Measurements from ENCODE around the gene FAM83B. TPM values are rescaled to one million over a fixed set of nuclear protein-coding genes. Genes with fewer than 3 reads are reported as not detected.

FAM83B gene
- total and polyA plus RNA-seq, 2 experiments from 2014 or later = not detected

DNA sequence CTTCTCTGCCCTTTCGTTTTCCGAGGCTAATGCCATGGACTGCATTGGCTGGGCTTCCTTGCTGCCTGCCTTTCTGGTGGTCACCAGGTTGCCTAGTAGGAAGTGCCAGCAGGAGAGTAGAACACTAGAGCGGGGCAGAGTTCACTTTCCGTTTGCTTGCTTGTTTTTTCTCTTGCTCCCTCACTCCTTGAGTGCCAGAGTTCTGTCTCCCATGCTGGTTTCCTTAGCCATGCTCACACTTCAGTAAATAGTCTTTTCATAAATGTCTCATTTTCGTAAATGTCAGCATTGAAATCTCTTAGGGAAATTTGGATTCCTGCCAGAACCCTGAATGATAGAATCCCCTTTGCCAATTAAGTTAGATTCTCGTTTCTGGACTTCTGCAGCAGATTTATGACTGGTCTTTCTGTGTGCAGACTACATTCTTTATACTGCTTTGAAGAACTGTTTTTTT lies 63.9 kb downstream of the FAM83B start:
- DNase-seq = peak; percentile 0
- Histone ChIP-seq H3K4me2 (ENCODE audit: unreplicated experiment) (no peak overlapping the region), H3K79me2 (ENCODE audit: insufficient read depth) (no peaks in the 10 kb centered on the region)

DNA sequence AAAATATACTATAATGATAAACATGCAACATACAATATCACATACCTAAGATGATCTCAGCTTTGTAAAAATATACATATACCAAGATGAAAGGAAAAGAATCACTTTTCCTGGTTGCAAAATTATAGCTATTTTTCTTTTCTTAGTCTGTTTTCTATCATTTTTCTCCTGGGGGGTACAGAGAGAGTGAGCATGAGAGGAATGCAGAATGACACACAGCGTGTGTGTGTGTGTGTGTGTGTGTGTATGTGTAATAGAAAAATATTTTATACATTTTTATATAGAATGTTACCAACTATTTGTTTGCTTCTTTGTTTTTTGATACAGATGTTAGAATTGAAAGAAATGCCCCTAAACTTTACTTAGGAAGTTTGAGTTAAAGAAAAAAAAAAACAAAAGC lies 64.3 kb downstream of the FAM83B start:
- H3K4me2 ChIP-seq (ENCODE audit: unreplicated experiment) = no peak overlapping the region
- DNase-seq = no peak

More for the DNA sequence above, 63.9 kb downstream of the FAM83B start:
- Histone ChIP-seq H3K9me3 (ENCODE audit: low read depth) (no peaks in the 10 kb centered on the region), H3K36me3 (ENCODE audit: low read depth) (no peaks in the 10 kb centered on the region), H4K20me1 (ENCODE audit: insufficient read depth) (no peaks in the 10 kb centered on the region), H2AFZ (no peak overlapping the region), H3K9ac (no peak overlapping the region), H3K9me2 (ENCODE audit: insufficient read depth) (no peaks in the 10 kb centered on the region), H3K4me1 (ENCODE audit: insufficient read depth) (no peaks in the 10 kb centered on the region), H3K4me3 (no peak overlapping the region), H3F3A (ENCODE audit: insufficient read depth) (no peaks in the 10 kb centered on the region), H3K27ac (no peak overlapping the region), H3K27me3 (replicated peaks; ENCODE audit: insufficient read depth) (no peaks in the 10 kb centered on the region)
- 25 to 26% methylated on average over 6 of the region's 6 CpGs for WGBS, 2 experiments (ENCODE audit: low coverage in 1 of 2, low lambda C conversion rate in 2 of 2, missing lambda C conversion rate in 2 of 2)
- no peak for TF ChIP-seq EZH2 (IDR thresholded peaks at IDR 0.05; ENCODE audit: insufficient read depth, poor library complexity, severe bottlenecking)
- no peak for TF ChIP-seq EZH2phosphoT487 (IDR thresholded peaks at IDR 0.05; ENCODE audit: insufficient read depth, low read depth)
- in situ Hi-C loops (cut with MboI) = no loop called here

DNA sequence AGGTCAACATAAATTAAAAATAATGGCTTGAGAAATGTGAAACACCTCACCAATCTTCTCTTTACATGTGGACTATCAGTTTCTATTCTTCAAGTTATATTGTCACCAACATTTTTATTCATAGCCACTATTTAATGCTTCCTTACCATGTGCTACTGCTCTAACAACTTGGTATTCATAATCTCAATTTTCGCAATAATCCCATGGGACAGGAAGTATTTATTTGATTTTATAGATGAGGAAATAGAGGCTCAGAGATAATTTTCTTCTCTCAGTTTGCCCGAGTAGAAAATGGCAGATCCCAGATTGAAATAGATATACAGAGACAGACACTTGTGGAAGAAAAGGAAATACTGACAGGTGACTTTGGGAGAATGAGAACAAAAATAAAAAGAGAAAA lies 66.6 kb downstream of the FAM83B start:
- DNase-seq = no peak
- Histone ChIP-seq H4K20me1 (ENCODE audit: insufficient read depth) (no peaks in the 10 kb centered on the region), H3K9me2 (ENCODE audit: insufficient read depth) (no peaks in the 10 kb centered on the region), H3K79me2 (ENCODE audit: insufficient read depth) (no peaks in the 10 kb centered on the region), H3K27ac (no peak overlapping the region), H3K9ac (no peak overlapping the region), H3F3A (ENCODE audit: insufficient read depth) (no peaks in the 10 kb centered on the region), H2AFZ (no peak overlapping the region), H3K4me3 (no peak overlapping the region), H3K4me1 (ENCODE audit: insufficient read depth) (no peaks in the 10 kb centered on the region), H3K9me3 (ENCODE audit: low read depth) (no peaks in the 10 kb centered on the region), H3K27me3 (replicated peaks; ENCODE audit: insufficient read depth) (no peaks in the 10 kb centered on the region), H3K36me3 (ENCODE audit: low read depth) (no peaks in the 10 kb centered on the region), H3K4me2 (ENCODE audit: unreplicated experiment) (no peak overlapping the region)
- TF ChIP-seq EZH2phosphoT487 (IDR thresholded peaks at IDR 0.05; ENCODE audit: insufficient read depth, low read depth) (no peak), EZH2 (IDR thresholded peaks at IDR 0.05; ENCODE audit: insufficient read depth, poor library complexity, severe bottlenecking) (no peak)
- WGBS, 2 experiments (ENCODE audit: low coverage in 1 of 2, low lambda C conversion rate in 2 of 2, missing lambda C conversion rate in 2 of 2) = 30 to 39% methylated on average over 2 of the region's 2 CpGs
- in situ Hi-C loops (cut with MboI) = no loop called here

More for the DNA sequence above, 64.3 kb downstream of the FAM83B start:
- H3K27me3 ChIP-seq (replicated peaks; ENCODE audit: insufficient read depth) = no peaks in the 10 kb centered on the region
- H3K79me2 ChIP-seq (ENCODE audit: insufficient read depth) = no peaks in the 10 kb centered on the region
- TF ChIP-seq EZH2 (IDR thresholded peaks at IDR 0.05; ENCODE audit: insufficient read depth, poor library complexity, severe bottlenecking) (no peak), EZH2phosphoT487 (IDR thresholded peaks at IDR 0.05; ENCODE audit: insufficient read depth, low read depth) (no peak)
- no peak overlapping the region for H3K4me3 ChIP-seq
- H4K20me1 ChIP-seq (ENCODE audit: insufficient read depth) = no peaks in the 10 kb centered on the region
- no peak overlapping the region for H3K9ac ChIP-seq
- in situ Hi-C loops (cut with MboI) = no loop called here
- H3K9me2 ChIP-seq (ENCODE audit: insufficient read depth) = no peaks in the 10 kb centered on the region
- H3K36me3 ChIP-seq (ENCODE audit: low read depth) = no peaks in the 10 kb centered on the region
- WGBS, 2 experiments (ENCODE audit: low coverage in 1 of 2, low lambda C conversion rate in 2 of 2, missing lambda C conversion rate in 2 of 2) = 3 to 7% methylated on average over 1 of the region's 1 CpG
- no peaks in the 10 kb centered on the region for H3K9me3 ChIP-seq (ENCODE audit: low read depth)
- H2AFZ ChIP-seq = no peak overlapping the region
- H3F3A ChIP-seq (ENCODE audit: insufficient read depth) = no peaks in the 10 kb centered on the region
- H3K4me1 ChIP-seq (ENCODE audit: insufficient read depth) = no peaks in the 10 kb centered on the region
- no peak overlapping the region for H3K27ac ChIP-seq

DNA sequence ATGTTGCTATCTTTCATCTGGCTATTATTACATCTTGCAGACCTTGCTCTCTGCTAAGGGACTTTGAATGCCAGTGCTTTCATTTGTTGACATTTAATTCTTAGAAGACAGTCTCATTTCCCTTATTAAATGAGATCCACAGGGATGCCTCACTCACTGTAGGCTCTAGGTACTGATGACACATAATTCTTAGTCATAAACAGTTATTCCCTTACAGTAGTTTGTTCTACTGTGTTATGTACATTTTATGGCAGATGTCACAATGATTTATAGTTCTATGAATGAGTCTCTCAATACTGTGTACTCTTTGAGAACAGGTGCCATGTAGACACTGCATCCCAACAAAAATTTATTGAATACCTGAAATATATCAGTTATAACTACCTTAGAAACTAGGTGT lies 70.3 kb downstream of the FAM83B start:
- peak; percentile 36 for DNase-seq

DNA sequence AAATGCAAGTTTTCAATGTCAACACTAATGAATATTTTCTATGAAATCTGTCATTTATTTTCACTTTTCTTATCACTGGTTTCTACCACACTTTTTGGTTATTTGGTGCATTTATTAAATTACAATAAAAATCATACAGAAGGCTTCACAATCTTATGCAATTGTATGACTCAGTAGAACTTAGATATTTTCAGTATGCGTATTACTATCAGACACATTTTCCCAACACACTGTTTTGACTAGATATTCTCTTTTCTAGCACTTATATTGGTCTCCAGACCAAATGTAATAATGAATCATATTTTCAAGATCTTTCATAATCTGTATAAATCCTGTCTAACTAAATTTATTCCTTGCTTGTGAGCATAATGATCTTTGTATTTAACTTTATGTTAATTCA lies 74.1 kb downstream of the FAM83B start:
- Histone ChIP-seq H3F3A (ENCODE audit: insufficient read depth) (no peaks in the 10 kb centered on the region), H3K4me2 (ENCODE audit: unreplicated experiment) (no peak overlapping the region), H3K9me3 (ENCODE audit: low read depth) (no peaks in the 10 kb centered on the region), H3K27ac (no peak overlapping the region), H3K9ac (no peak overlapping the region), H3K4me3 (no peak overlapping the region), H3K4me1 (ENCODE audit: insufficient read depth) (no peaks in the 10 kb centered on the region), H4K20me1 (ENCODE audit: insufficient read depth) (no peaks in the 10 kb centered on the region), H3K79me2 (ENCODE audit: insufficient read depth) (no peaks in the 10 kb centered on the region), H3K9me2 (ENCODE audit: insufficient read depth) (no peaks in the 10 kb centered on the region), H2AFZ (no peak overlapping the region), H3K36me3 (ENCODE audit: low read depth) (no peaks in the 10 kb centered on the region), H3K27me3 (replicated peaks; ENCODE audit: insufficient read depth) (no peaks in the 10 kb centered on the region)
- TF ChIP-seq EZH2 (IDR thresholded peaks at IDR 0.05; ENCODE audit: insufficient read depth, poor library complexity, severe bottlenecking) (no peak), EZH2phosphoT487 (IDR thresholded peaks at IDR 0.05; ENCODE audit: insufficient read depth, low read depth) (no peak)
- 58 to 64% methylated on average over 1 of the region's 1 CpG for WGBS, 2 experiments (ENCODE audit: low coverage in 1 of 2, low lambda C conversion rate in 2 of 2, missing lambda C conversion rate in 2 of 2)
- DNase-seq = peak; percentile 17
- in situ Hi-C loops (cut with MboI) = no loop called here

More for the DNA sequence above, 70.3 kb downstream of the FAM83B start:
- no peaks in the 10 kb centered on the region for H3K27me3 ChIP-seq (replicated peaks; ENCODE audit: insufficient read depth)
- H3F3A ChIP-seq (ENCODE audit: insufficient read depth) = no peaks in the 10 kb centered on the region
- in situ Hi-C loops (cut with MboI) = no loop called here
- H3K4me3 ChIP-seq = no peak overlapping the region
- no peaks in the 10 kb centered on the region for H3K9me2 ChIP-seq (ENCODE audit: insufficient read depth)
- no peak for TF ChIP-seq EZH2phosphoT487 (IDR thresholded peaks at IDR 0.05; ENCODE audit: insufficient read depth, low read depth)
- TF ChIP-seq EZH2 (IDR thresholded peaks at IDR 0.05; ENCODE audit: insufficient read depth, poor library complexity, severe bottlenecking) = no peak
- no peaks in the 10 kb centered on the region for H3K4me1 ChIP-seq (ENCODE audit: insufficient read depth)
- no peaks in the 10 kb centered on the region for H4K20me1 ChIP-seq (ENCODE audit: insufficient read depth)
- H3K4me2 ChIP-seq (ENCODE audit: unreplicated experiment) = no peak overlapping the region
- no peaks in the 10 kb centered on the region for H3K36me3 ChIP-seq (ENCODE audit: low read depth)
- no peak overlapping the region for H3K27ac ChIP-seq
- no peak overlapping the region for H2AFZ ChIP-seq
- H3K9ac ChIP-seq = no peak overlapping the region
- no peaks in the 10 kb centered on the region for H3K79me2 ChIP-seq (ENCODE audit: insufficient read depth)
- no peaks in the 10 kb centered on the region for H3K9me3 ChIP-seq (ENCODE audit: low read depth)
